ENCODE measurements around the gene RPS10. TPM values are rescaled to one million over a fixed set of nuclear protein-coding genes. Genes with fewer than 3 reads are reported as not detected.

Gene RPS10
- total and polyA plus RNA-seq, 12 donors, result 551 to 2,567 (median 630) TPM

DNA sequence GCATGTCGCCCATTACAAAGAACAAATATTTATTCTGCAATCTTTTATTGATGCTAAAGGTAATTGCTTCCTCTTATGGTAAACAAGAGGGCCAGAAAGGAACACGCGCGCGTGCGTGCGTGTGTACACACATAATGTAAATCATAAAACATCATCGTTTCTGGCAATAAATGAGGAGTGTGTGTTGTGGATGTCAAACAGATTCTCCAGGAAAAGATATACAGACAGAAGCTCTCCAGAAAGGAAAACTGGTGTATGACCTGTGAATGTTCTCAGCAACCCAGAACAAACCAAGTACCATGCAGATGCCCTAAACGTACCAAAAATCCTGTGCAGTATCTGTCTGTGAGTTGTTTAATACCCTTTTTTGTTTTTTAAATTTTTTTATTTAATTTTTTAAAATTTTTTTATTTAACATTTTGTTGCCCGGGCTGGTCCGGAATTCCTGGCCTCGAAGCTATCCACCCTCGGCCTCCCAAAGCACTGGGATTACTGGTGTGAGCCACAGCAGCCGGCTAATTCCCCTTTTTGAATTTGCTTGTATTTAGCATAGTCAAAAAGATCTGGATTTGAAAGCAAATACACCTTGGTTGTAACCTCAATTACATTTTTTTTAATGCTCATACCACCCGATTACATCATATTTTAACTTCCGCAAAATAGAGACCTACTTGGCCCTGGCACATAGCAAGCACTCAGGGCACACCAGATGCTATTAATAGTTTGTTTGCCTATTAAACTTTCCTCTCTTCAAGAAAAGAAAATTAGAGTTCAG is 32.5 kb downstream of the RPS10 start:
- no peak for DNase-seq
- intact Hi-C loops (cut with DNase I), result loop anchor here in 9 of 10 donors (1.0 to 10.0 kb wide), 7 partner anchors 51 to 146 kb away; partner anchors contain the start of gene SMIM29 (in 6 of the 9)

DNA sequence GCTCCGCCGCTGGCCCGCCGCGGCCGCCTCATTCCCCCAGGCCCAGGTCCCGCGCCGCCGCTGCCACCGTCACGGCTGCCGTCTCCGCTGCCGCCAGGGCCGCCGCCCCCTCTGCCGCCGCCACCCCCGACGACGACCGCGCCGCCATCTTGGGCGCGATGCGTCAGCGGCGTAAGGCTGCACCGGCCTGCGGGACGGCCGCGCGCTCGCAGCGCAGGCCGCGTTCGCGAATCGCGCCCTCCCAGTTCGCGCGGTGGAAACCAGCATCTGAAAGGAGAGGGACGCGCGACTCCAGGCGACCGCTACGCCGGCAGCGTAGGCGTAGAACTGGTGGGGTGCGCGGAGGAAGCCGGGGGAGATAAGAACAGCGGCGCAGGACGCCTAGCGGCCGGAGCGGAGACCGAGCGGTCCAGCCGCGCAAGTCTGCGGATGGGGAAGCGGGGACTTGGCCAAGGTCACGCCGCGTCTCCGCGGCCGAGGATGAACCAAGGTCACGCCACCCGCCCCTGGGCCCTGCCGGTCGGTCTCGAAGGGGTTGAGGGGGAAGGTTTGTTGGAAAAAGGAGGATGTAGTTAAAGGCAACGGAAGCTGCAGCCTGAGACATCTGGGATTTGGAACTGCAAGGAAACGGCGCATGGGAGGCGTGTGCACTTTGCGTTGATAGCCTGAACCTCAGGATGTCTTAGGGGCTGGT is 33.2 kb downstream of the RPS10 start, which contains the start of gene NUDT3:
Gene NUDT3 (minus strand): TSS at position 173 of the 694 bp plus-strand sequence. CDS start 307 bp downstream, outside the sequence.
- peak; percentile 92 to 96 (median 95) for ATAC-seq
- DNase-seq, result peak; percentile 94 to 96
- H3K36me3 ChIP-seq, result no peaks in the 10 kb centered on the region
- TF ChIP-seq, protein P1, sequence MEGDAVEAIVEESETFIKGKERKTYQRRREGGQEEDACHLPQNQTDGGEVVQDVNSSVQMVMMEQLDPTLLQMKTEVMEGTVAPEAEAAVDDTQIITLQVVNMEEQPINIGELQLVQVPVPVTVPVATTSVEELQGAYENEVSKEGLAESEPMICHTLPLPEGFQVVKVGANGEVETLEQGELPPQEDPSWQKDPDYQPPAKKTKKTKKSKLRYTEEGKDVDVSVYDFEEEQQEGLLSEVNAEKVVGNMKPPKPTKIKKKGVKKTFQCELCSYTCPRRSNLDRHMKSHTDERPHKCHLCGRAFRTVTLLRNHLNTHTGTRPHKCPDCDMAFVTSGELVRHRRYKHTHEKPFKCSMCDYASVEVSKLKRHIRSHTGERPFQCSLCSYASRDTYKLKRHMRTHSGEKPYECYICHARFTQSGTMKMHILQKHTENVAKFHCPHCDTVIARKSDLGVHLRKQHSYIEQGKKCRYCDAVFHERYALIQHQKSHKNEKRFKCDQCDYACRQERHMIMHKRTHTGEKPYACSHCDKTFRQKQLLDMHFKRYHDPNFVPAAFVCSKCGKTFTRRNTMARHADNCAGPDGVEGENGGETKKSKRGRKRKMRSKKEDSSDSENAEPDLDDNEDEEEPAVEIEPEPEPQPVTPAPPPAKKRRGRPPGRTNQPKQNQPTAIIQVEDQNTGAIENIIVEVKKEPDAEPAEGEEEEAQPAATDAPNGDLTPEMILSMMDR (IDR thresholded peaks at IDR 0.05), result peak; percentile 66 to 97 (median 87)
- peaks cover 13 to 54% (median 42%) of the 10 kb centered on the region in 9 donors for H3K4me1 ChIP-seq
- intact Hi-C loops (cut with DNase I), result loop anchor here (1.0 to 10.0 kb wide), 7 partner anchors 50 to 145 kb away; partner anchors contain the start of gene SMIM29 (in 8 of the 10)
- 0 to 1% methylated on average over 75 to 87 of the region's 87 CpGs for WGBS, 2 donors
- H3K27ac ChIP-seq, result peak within 1 kb of the TSS; percentile 88 to 99 (median 98)
- peaks cover 0 to 15% (median 2%) of the 10 kb centered on the region in 11 donors for H3K9me3 ChIP-seq
- H3K4me3 ChIP-seq, result peak within 1 kb of the TSS; percentile 70 to 95 (median 88)
- no peaks in the 10 kb centered on the region for H3K27me3 ChIP-seq

More for the DNA sequence above, 32.5 kb downstream of the RPS10 start:
- H3K4me1 ChIP-seq, result peaks cover 8 to 47% (median 35%) of the 10 kb centered on the region in 9 donors
- 46 to 50% methylated on average over 16 of the region's 16 CpGs for WGBS, 2 donors
- H3K27me3 ChIP-seq, result no peaks in the 10 kb centered on the region
- peak overlapping the region; percentile 25 to 95 (median 88) for H3K4me3 ChIP-seq
- no peaks in the 10 kb centered on the region for H3K36me3 ChIP-seq
- H3K9me3 ChIP-seq, result peaks cover 0 to 15% (median 2%) of the 10 kb centered on the region in 11 donors
- no peak for ATAC-seq
- TF ChIP-seq, protein P1 (IDR thresholded peaks at IDR 0.05), result no peak
- H3K27ac ChIP-seq, result peak overlapping the region; percentile 74 to 99 (median 98)

DNA sequence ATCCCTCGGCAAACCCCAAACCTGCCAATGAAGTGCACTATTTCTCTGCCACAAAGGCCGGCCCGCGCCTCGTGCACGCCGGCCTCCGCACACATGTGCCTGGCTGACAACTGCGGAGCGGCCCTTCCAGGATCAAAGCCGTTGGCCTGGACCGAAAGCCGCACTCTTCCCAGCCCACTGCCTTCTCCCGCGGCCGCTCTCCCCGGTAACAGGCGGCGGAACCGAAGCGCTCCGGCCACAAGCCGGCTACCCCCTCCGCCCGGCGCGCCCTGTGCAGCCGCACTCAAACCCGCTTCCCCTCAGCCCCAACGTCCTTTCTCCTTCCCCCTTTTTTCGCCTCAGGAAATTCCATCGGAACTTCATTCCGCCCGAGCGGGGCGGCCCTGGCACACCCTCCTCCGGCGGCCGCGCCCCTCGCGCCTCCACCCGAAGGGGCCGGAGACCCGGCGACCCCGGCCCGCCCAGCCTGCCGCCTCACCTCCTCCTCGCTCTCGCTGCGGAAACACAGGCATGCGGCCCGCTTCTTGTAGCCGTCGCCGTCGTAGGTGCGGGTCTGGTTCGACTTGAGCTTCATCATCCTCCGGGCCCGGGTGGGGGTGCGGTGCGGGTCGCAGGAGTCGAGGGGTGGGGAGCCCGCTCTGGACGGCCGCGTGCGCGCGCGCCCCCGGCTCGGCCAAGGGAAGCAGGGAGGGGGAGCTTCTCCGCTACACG is 33.9 kb downstream of the RPS10 start:
- Histone ChIP-seq H3K9me3 (peaks cover 0 to 15% (median 2%) of the 10 kb centered on the region in 11 donors), H3K4me1 (peaks cover 13 to 60% (median 48%) of the 10 kb centered on the region in 9 donors), H3K27me3 (no peaks in the 10 kb centered on the region), H3K36me3 (no peaks in the 10 kb centered on the region), H3K4me3 (peak overlapping the region; percentile 70 to 95 (median 88)), H3K27ac (peak overlapping the region; percentile 88 to 99 (median 98))
- peak; percentile 34 to 68 (median 50) for ATAC-seq
- TF ChIP-seq, protein P1 (IDR thresholded peaks at IDR 0.05), result no peak
- DNase-seq, result peak; percentile 54 to 62
- intact Hi-C loops (cut with DNase I), result loop anchor here (1.0 to 10.0 kb wide), 8 partner anchors 50 to 145 kb away; partner anchors contain the start of gene SMIM29 (in 8 of the 10)
- 0 to 1% methylated on average over 56 to 78 of the region's 78 CpGs for WGBS, 2 donors
